ENCODE data around the gene SYCE3.
"Not testable (repeated sequence)": the region's sequence is repeated elsewhere in the genome, so short reads cannot be mapped to it uniquely, and the experiment has no call there.

The SYCE3 gene

DNA sequence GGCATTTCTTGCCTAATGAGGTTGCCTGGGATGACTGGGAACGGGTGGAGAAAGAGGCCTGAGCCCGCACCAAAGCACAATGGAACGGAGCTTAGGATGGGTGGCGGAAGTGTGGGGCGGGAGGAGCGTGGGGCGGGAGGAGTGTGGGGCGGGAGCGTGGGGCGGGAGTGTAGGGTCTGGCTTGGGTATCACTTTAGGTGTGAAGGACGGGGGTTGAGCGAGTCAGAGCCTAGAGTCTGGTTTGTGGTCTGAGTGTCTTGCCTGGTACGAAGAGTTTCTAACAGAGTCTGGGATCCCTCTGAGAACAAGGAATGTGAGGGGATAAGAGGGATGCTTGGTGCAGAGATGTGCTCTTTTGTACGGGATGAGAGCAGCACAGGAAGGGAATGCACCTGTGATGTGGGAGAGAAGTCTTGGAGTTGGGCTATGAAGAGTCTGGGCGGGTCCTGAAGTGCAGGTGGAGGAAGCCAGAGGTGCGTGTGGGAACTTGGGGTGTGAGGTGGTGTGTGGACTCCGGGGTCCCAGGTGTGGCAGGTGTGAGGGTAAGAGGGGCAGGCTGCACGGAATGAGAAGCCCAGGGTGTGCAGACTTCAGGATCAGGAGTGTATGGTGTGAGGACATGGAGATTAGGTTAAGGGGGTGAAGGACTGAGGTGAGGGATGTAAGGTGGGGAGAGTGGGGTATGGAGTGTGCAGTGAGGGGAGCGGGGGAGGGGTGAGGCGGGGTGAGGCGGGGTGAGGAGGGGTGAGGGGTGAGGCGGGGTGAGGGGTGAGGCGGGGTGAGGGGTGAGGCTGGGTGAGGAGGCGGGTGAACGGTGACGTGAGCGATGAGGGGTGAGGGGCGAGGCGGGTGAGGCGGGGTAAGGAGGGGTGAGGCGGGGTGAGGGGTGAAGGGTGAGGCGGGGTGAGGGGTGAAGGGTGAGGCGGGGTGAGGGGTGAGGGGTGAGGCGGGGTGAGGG lies 1.0 kb downstream of the SYCE3 start:
- H3K4me3 ChIP-seq (ENCODE audit: low read depth, low read length): no peak overlapping the region
- no peak for DNase-seq (ENCODE audit: low read depth)

DNA sequence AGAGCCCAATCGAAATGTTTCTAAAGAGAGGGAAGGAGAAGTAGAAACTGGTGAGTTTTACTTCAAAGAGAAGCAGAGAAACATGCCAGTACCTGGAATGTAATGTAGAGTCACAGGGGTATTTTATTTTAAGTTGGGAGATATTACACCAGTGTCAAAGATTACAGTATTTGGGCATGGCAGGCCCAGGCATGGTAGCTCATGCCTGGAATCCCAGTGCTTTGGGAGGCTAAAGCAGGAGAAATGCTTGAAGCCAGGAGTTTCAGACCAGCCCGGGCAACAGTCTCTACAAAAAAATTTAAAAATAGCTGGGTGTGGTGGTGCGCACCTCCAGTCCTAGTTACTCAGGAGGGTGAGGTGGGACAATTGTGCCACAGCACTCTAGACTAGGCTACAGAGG lies 2.7 kb downstream of the SYCE3 start:
- no peak overlapping the region for H3K4me3 ChIP-seq (ENCODE audit: low read depth, low read length)
- DNase-seq (ENCODE audit: low read depth): no peak

DNA sequence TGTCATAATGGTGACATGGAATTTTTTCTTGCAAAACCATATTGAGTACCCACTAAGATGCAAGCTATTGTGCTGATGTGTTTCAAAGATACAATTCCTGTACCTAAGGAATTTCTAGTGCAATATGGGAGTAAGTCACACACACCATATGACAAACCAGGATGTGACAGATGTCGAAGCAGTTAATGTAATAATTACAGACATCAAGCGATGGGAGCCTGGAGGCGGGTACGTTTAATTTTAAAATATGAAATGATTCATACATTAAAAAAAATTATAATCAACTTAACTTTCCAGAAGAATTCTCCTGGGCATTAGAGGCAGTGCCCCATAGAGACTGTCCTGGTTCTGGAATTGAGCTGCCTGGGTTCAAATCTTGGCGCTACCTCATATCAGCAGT lies 6.0 kb downstream of the SYCE3 start:
- no peak for DNase-seq (ENCODE audit: low read depth)
- no peak overlapping the region for H3K4me3 ChIP-seq (ENCODE audit: low read depth, low read length)

DNA sequence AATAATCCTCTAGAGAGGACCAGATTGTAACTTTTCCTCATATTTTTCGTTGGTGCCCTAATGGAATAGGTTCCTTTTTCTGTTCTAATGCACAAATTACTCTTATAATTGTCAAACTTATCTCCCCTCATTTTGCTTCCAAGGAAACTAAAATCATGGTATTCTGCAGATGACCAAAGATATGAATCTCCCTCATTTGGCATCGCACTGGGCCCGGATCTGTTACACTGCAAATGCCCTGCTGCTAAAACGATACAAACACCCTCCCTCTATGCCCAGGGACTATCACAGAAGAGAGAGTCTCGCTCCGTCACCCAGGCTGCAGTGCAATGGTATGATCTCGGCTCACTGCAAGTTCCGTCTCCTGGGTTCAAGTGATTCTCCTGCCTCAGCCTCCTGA lies 9.4 kb downstream of the SYCE3 start:
- no peak for DNase-seq (ENCODE audit: low read depth)
- H3K4me3 ChIP-seq (ENCODE audit: low read depth, low read length): no peak overlapping the region

DNA sequence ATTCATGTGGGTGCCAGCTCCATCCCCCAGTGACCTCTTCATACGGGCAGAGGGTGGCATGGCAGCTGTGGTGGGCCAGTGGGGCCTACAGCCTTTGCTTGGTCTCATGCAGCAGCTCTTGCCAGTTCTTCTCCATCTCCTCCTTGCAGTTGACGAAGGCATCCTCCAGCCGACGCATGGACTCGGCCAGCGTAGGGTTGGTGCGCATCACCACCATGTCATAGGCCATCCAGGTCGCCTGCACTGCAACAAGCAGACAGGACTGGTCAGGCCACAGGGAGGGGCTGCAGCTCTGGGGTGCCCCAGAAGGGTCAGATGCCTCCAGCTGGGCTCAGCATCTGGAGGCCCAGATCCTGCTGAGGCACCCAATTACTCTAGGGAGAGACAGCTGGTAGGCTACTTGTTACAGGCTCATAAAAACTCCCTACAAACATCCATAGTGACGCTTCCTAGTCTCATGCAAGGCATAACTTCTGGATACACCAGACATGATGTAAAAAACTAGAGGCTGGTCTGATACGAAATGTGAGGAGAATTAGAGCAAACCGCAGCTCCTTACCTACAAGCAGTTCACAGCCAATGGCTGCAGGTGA lies 11.5 kb downstream of the SYCE3 start:
- no peak overlapping the region for H3K4me3 ChIP-seq (ENCODE audit: low read depth, low read length)
- DNase-seq (ENCODE audit: low read depth): no peak

DNA sequence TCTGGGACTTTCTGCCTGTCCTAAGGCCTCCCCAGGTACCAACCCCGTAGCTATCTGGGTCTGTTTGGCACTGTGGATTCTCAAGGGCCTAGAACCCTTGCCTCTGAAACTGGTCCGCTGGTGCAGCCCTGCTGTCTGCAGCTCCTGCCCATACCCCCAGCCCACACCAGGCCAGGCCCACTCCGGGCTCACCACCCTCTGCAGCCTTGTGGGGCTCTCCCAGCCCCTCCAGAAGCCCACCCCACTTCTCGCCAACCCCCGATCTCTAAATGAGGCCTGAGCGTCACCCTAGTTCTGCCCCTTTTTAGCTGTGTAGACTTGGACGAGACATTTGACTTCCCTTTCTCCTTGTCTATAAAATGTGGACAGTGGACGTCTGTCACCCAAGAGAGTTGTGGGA lies 12.3 kb downstream of the SYCE3 start:
- DNase-seq (ENCODE audit: low read depth): no peak

DNA sequence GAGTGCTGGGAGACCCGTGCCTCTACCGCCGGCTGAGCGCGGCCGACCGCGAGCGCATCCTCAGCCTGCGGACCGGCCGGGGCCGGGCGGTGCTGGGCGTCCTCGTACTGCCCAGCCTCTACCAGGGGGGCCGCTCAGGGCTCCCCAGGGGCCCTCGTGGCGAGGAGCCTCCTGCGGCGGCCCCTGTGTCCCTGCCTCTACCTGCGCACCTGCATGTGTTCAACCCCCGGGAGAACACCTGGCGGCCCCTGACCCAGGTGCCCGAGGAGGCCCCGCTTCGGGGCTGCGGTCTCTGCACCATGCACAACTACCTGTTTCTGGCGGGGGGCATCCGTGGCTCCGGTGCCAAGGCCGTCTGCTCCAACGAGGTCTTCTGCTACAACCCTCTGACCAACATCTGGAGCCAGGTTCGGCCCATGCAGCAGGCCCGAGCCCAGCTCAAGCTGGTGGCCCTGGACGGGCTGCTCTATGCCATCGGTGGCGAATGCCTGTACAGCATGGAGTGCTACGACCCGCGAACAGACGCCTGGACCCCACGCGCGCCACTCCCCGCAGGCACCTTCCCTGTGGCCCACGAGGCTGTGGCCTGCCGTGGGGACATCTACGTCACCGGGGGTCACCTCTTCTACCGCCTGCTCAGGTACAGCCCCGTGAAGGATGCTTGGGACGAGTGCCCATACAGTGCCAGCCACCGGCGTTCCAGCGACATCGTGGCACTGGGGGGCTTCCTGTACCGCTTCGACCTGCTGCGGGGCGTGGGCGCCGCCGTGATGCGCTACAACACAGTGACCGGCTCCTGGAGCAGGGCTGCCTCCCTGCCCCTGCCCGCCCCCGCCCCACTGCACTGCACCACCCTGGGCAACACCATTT lies 13.6 kb downstream of the SYCE3 start:
- no peak overlapping the region for H3K4me3 ChIP-seq (ENCODE audit: low read depth, low read length)

More for the DNA sequence above, 12.3 kb downstream of the SYCE3 start:
- no peak overlapping the region for H3K4me3 ChIP-seq (ENCODE audit: low read depth, low read length)

DNA sequence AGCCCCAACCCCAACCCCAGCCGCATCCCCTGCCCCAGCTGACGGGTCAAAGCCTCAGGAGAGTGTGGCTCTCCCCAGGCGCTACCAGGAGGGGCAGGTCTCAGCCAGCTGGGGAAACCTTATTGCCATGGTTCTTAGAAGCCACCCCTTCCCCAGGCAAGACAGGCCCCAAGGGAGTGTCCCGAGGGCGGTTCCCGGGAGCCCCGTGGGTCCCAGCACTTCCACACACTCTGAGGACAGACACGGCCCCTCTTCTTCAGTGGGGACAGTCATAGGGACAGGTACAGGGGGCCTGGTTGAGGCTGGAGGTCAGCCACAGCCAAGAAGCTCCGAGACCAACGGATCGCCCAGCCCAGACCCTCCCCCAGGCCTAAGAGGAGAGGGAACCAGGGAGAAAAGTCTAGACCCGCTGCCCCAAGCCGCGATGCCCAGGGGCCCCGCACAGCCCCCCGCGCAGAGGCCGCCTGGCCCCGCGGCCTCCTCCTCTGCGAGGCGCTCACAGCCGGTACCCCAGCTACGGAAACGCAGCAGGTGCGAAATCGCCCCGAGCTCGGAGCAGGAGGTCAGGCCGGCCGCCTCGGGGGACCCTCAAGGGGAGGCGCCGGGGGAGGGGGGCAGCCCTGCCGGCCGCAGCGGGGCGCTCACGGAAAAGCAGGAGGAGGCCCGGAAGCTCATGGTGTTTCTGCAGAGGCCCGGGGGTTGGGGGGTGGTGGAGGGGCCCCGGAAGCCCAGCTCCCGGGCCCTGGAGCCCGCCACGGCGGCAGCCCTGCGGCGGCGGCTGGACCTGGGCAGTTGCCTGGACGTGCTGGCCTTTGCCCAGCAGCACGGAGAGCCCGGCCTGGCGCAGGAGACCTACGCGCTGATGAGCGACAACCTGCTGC lies 14.4 kb downstream of the SYCE3 start:
- peak overlapping the region; percentile 7 for H3K4me3 ChIP-seq (ENCODE audit: low read depth, low read length)
- no peak for DNase-seq (ENCODE audit: low read depth)

More for the DNA sequence above, 13.6 kb downstream of the SYCE3 start:
- DNase-seq (ENCODE audit: low read depth): no peak

DNA sequence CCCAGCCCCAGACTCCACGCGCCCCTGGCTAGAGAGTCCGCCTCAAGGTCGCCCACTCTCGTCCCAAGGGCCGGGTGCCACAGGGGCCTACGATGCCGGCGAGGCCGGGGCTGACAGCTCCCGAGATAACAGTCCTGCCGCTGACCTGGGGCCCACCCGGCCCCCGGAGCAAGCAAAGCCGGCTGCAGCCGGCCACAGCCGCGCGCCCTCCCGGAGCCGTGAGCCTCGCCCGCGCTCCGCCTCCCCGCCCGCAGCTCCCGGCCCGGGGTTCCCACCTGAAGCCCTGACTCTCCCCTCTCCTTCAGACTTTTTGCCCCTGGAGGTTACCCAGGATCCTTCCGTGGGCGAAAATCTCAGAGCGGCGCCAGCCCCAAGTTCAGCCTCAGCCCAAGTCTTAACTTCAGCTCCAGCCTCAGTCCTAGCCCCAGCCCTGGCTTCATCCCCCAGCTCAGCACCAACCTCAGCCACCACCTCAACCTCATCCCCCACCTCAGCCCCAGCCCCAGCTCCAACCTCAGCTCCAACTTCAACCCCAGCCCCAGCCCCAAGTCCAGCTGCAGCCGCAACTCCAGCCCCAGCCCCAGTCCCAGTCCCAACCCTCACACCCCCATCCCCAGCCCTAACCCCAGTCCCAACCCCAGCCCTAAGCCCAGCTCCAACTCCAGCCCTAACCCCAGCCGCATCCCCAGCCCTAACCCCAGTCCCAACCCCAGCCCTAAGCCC lies 15.3 kb downstream of the SYCE3 start:
- DNase-seq (ENCODE audit: low read depth): no peak
- no peak overlapping the region for H3K4me3 ChIP-seq (ENCODE audit: low read depth, low read length)

DNA sequence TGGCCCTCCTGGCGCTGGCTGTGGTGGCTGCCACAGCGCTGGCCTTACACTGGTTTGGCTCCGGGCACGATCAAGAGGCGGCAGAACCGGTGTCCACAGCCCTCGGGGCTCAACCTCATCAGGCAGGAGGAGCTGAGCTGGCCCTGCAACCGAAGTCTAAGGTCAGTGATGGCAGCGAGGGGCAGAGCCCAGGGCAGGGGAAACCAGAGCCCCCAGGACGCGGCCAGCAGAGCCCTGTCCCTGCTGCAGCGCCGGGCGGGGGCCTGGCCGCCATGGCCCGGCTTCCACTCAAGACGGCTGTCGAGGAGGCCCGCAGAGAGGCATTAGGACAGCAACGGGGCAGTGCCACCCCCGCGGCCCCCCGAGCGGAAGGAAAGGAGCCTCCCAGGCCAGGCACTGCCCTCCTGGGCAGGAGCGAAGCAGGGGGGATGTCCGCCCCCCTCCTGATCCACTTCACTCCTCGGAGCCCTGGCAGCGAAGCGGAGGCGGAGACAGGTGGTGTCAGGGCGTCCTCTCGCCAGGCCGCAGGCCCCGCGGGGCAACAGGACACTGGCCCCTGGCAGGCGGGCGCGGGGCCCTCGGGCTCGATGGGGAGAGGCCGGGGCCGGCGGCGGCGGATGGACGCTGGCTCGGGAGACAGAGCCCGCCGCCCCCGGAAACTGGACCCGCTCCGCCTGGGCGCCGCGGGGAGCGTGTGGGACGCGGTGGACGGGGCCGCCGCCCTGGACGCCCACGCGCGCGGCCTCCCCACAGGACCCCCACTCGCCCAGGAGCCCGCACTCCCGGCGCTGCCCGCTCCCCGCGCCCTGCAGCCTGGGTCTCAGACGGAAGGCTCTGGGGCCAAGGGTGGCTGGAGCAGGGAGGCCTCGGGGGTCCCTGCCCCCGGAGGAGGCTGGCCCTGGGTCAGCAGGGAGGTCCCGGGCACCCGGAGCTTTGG lies 16.1 kb downstream of the SYCE3 start:
- no peak overlapping the region for H3K4me3 ChIP-seq (ENCODE audit: low read depth, low read length)
- DNase-seq (ENCODE audit: low read depth): no peak

DNA sequence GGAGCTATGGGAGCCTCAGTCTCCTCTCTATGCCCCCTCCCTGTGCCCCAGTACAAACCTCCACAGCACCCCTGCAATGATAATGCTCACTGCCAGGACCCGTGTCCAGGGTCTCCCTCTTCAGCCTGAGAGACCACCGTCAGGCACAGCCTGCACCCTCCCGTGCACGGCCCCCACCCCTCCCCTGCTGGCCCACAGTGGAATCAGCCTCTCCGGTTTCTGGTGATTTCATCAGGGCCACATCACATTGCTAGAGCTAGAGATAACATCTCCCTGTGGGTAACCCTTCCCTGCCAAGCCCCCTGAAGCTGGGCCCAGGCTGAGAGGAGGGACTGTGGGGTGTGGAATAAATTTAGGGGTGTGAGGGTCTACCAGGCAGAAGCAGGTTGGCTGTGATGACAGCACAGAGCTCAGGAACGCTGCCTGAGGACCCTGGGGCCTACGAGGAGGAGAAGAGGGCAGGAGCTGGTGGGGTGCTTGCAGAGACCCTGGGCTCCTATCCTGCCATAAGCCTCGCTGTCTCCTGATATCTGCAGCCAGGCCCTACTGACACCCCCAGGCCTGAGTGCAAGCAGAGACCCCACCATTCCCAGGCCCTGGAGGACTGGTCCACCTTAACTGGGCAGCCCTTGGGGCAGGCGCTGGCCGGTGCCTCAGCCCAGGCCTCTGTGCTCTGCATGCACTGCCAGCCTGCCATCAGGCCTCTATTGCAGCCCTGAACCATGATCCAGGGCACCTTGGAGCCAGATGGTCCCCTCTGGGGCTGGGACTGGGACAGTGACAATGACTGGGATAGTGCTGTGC lies 17.0 kb downstream of the SYCE3 start, which contains the start of gene KLHDC7B:
KLHDC7B (plus strand) TSS at position 378 of the 804 bp plus-strand sequence; CDS start at position 723, 345 bp downstream.
- DNase-seq (ENCODE audit: low read depth): no peak
- no peak within 1 kb of the TSS for H3K4me3 ChIP-seq (ENCODE audit: low read depth, low read length)

DNA sequence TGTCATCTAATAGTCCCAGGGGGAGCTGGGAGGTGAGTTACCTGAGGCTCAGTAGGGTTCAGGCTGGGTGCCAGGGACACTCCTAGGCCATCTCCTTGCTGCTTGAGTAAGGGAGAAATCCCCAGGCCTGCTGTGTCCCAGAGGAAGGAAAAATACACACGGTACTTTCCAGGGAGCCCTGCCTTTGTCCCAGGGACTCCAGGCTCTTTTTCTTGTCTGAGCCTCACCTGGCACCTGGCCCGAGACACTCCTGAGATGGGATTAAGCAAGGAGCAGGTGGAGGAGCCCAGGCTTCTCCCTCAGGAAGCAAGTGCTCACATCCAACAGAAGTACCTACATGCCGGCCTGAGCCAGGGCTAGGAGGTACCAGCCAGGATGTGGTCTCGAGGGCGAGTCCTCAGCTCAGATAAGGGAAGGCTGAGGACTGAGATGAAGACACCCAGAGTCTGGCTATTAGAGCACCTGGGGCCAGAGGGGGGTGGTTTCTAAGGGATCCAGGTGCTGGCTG lies 17.9 kb downstream of the SYCE3 start:
- DNase-seq (ENCODE audit: low read depth): no peak
- H3K4me3 ChIP-seq (ENCODE audit: low read depth, low read length): no peak overlapping the region

DNA sequence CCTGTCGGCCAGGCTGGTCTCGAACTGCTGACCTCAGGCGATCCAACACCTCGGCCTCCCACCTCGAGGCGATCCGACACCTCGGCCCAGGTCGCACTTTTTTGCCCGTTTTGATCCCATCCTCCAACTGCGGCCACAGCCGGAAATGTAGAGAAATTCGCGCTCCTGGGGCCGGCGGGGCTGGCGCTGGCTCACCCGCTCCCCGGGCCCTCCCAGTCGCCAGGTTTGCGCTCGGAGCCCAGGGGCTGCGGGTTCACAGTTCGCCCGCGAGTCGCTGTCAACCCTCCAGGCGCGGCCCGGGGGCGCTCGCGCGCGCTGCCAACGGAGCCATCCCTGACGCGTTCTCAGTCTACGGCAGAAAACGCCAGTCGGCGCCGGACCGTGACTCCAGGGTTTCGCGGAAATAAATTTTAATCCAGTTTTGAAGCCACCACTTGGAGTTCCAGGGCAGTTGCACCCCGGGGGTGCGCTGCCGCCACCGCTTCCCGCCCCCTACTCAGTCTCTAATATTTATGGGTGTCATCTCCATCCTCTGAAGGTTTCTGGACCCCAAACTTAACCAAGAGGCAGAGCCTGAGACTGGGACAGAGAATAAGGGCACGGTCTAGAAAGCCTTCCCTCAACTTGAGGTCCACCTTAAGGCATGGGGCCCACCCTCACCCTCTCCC lies 18.5 kb downstream of the SYCE3 start:
- DNase-seq (ENCODE audit: low read depth): no peak

DNA sequence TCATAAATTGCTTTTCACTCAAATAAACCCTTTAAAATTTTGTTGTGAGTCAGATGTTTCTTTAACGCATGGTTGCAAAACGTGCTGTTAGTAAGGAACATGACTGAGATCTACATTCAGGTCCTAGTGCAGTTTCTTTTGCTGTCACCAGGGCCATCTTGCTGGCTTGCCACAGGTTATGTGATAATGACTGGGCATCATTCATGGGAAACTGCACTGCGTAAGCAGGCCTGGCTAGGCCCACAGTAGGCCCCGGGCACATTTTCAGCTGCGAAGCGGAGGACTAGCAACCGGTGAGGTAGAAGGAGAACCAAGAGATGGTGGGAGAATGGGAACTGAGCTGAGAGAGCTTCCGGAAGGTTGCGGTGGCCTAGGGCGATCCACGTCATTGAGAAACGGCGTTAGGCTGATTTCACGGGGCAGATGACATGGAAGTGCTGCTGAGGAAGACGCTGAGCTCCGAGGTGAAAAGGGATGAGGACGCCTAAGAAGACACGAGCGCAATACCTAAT lies 20.2 kb downstream of the SYCE3 start:
- H3K4me3 ChIP-seq (ENCODE audit: low read depth, low read length): no peak overlapping the region
- DNase-seq (ENCODE audit: low read depth): no peak

More for the DNA sequence above, 18.5 kb downstream of the SYCE3 start:
- H3K4me3 ChIP-seq (ENCODE audit: low read depth, low read length): peak overlapping the region; percentile 27

DNA sequence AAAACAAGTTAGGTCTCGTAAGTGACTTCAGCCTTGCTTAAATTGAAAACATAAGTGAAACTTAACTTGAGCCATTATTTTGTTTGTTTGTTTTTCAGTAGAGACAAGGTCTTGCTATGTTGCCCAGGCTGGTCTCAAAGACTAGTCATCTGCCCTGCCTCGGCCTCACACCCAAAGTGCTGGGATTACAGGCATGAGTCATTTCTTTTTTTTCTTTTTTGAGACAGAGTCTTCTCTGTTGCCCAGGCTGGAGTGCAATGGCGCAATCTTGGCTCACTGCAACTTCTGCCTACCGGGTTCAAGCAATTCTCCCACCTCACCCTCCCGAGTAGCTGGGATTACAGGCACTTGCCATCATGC lies 21.1 kb downstream of the SYCE3 start:
- DNase-seq (ENCODE audit: low read depth): peak; percentile 56
- H3K4me3 ChIP-seq (ENCODE audit: low read depth, low read length): not testable (repeated sequence)

DNA sequence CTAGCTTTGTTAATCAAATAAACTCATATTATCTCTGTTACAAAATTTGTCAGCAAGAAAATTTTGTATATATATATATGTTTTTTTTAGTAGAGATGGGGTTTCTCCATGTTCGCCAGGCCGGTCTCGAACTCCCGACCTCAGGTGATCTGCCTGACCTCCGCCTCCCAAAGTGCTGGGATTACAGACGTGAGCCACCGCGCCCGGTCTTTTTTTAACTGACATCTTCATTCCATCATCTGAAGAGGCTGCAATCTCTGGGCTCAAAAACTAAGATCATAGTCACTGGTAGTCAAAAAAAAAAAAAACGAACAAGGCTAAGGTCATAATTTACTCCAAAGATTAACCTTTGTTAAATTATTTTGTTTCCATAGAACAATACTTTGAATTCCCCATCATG lies 22.3 kb downstream of the SYCE3 start:
- no peak overlapping the region for H3K4me3 ChIP-seq (ENCODE audit: low read depth, low read length)
- DNase-seq (ENCODE audit: low read depth): no peak

All from skeletal muscle cell (primary cell).